ENCODE data around the gene SLC15A4.

The SLC15A4 gene

GRCh38 chr12:128795530-128796361, 28.0 kb downstream of the SLC15A4 start:
- FAIRE-seq (no peak), DNase-seq (ENCODE audit: insufficient read length, low spot score) (no peak)

GRCh38 chr12:128794661-128795529, 28.9 kb downstream of the SLC15A4 start:
- FAIRE-seq: no peak

GRCh38 chr12:128793701-128794100, 30.1 kb downstream of the SLC15A4 start:
- DNase-seq (ENCODE audit: insufficient read length, low spot score) (no peak), FAIRE-seq (no peak)

More at GRCh38 chr12:128794661-128795529, 28.9 kb downstream of the SLC15A4 start:
- DNase-seq (ENCODE audit: insufficient read length, low spot score): no peak

GRCh38 chr12:128792881-128793280, 30.9 kb downstream of the SLC15A4 start:
- DNase-seq (ENCODE audit: insufficient read length, low spot score) (no peak), FAIRE-seq (no peak)

- DNase-seq (ENCODE audit: insufficient read length, low spot score) (no peak), FAIRE-seq (no peak)
Observed at GRCh38 chr12:128792398-128792797, 31.4 kb downstream of the SLC15A4 start.

GRCh38 chr12:128791395-128792322, 32.1 kb downstream of the SLC15A4 start:
- DNase-seq (ENCODE audit: insufficient read length, low spot score) (no peak), FAIRE-seq (no peak)

- no peak for FAIRE-seq
- no peak for DNase-seq (ENCODE audit: insufficient read length, low spot score)
Observed at GRCh38 chr12:128790653-128791373, 32.9 kb downstream of the SLC15A4 start.

- FAIRE-seq (no peak), DNase-seq (ENCODE audit: insufficient read length, low spot score) (no peak)
Observed at GRCh38 chr12:128790221-128790620, 33.5 kb downstream of the SLC15A4 start.

GRCh38 chr12:128789356-128789929, 34.3 kb downstream of the SLC15A4 start:
- DNase-seq (ENCODE audit: insufficient read length, low spot score): no peak
- no peak for FAIRE-seq

GRCh38 chr12:128787827-128788226, 35.9 kb downstream of the SLC15A4 start:
- FAIRE-seq (no peak), DNase-seq (ENCODE audit: insufficient read length, low spot score) (no peak)

GRCh38 chr12:128786741-128787391, 36.9 kb downstream of the SLC15A4 start:
- DNase-seq (ENCODE audit: insufficient read length, low spot score) (no peak), FAIRE-seq (no peak)

- DNase-seq (ENCODE audit: insufficient read length, low spot score) (no peak), FAIRE-seq (no peak)
Observed at GRCh38 chr12:128784030-128784760, 39.6 kb downstream of the SLC15A4 start.

GRCh38 chr12:128783129-128783574, 40.6 kb downstream of the SLC15A4 start:
- no peak for FAIRE-seq

GRCh38 chr12:128779901-128780300, 43.9 kb downstream of the SLC15A4 start:
- FAIRE-seq: no peak
- DNase-seq (ENCODE audit: insufficient read length, low spot score): no peak

More at GRCh38 chr12:128783129-128783574, 40.6 kb downstream of the SLC15A4 start:
- no peak for DNase-seq (ENCODE audit: insufficient read length, low spot score)

- FAIRE-seq (no peak), DNase-seq (ENCODE audit: insufficient read length, low spot score) (no peak)
Observed at GRCh38 chr12:128772249-128772648, 51.5 kb downstream of the SLC15A4 start.

GRCh38 chr12:128771681-128772080, 52.1 kb downstream of the SLC15A4 start:
- DNase-seq (ENCODE audit: insufficient read length, low spot score): no peak
- FAIRE-seq: no peak

GRCh38 chr12:128767518-128767917, 56.2 kb downstream of the SLC15A4 start:
- FAIRE-seq: no peak
- no peak for DNase-seq (ENCODE audit: insufficient read length, low spot score)
